Upper lobe of left lung (tissue), 4 donors: ENCODE data around the gene ZNF544.

Experiments
- POLR2AphosphoS5 ChIP-seq, 2 donors: sonication (generic); formaldehyde crosslinking; IDR thresholded peaks; one replicate each; pipeline ENCODE4 v1.5.1; 2017; ENCODE audit warnings: antibody characterized with exemption in 2 of 2
- TF ChIP-seq, protein P1 (sequence below), 6 experiments: fragments of 450-650 bp in 4 of 6; fragments of 200-600 bp in 2 of 6; sonication (generic) in 2 of 6; IDR thresholded peaks; one replicate each; pipeline ENCODE4 v1.5.1; 2016 to 2019; ENCODE audit warnings: antibody characterized with exemption in 6 of 6

- TF ChIP-seq, protein P1, sequence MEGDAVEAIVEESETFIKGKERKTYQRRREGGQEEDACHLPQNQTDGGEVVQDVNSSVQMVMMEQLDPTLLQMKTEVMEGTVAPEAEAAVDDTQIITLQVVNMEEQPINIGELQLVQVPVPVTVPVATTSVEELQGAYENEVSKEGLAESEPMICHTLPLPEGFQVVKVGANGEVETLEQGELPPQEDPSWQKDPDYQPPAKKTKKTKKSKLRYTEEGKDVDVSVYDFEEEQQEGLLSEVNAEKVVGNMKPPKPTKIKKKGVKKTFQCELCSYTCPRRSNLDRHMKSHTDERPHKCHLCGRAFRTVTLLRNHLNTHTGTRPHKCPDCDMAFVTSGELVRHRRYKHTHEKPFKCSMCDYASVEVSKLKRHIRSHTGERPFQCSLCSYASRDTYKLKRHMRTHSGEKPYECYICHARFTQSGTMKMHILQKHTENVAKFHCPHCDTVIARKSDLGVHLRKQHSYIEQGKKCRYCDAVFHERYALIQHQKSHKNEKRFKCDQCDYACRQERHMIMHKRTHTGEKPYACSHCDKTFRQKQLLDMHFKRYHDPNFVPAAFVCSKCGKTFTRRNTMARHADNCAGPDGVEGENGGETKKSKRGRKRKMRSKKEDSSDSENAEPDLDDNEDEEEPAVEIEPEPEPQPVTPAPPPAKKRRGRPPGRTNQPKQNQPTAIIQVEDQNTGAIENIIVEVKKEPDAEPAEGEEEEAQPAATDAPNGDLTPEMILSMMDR (IDR thresholded peaks at IDR 0.05) = no peak
- TF ChIP-seq POLR2AphosphoS5 (IDR thresholded peaks at IDR 0.05) = no peak
Observed at GRCh38 chr19:58243351-58243750, 14.6 kb downstream of the ZNF544 start.
